ENCODE results near the gene ADGRB3.

- TF ChIP-seq CTCF (IDR thresholded peaks at IDR 0.05) (peak in 1 of 3 donors; percentile 22), POLR2A (IDR thresholded peaks at IDR 0.05) (no peak), POLR2AphosphoS5 (IDR thresholded peaks at IDR 0.05) (no peak)
These were observed 544.6 kb downstream of the ADGRB3 start for GRCh38 chr6:69179681-69180080.

All from breast epithelium (tissue), 3 donors.